GM18858 (cell line): ENCODE data around the gene KRIT1.

Source experiments
- ATAC-seq: cut with Tn5 transposase; IDR thresholded peaks from one replicate; pipeline ENCODE4 v1.9.1; 2021; ENCODE audit not compliant: unreplicated experiment

Gene KRIT1

DNA sequence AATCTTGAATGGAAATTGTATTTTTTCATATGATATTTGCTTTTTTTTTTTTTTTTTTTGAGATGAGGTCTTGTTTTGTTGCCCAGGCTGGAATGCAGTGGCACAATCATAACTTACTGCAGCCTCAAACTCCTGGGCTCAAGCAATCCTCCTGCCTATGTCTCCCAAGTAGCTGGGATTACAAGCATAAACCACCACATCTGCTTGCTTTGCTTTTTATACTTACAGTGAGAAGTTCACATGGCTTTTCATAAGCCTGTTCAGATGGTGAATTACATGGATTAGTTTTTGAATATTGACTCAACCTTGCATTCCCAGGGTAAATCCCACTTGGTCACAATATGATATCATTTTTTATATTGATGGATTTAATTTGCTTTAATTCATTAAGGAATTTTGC lies 88.7 kb downstream of the KRIT1 start:
- ATAC-seq = no peak

DNA sequence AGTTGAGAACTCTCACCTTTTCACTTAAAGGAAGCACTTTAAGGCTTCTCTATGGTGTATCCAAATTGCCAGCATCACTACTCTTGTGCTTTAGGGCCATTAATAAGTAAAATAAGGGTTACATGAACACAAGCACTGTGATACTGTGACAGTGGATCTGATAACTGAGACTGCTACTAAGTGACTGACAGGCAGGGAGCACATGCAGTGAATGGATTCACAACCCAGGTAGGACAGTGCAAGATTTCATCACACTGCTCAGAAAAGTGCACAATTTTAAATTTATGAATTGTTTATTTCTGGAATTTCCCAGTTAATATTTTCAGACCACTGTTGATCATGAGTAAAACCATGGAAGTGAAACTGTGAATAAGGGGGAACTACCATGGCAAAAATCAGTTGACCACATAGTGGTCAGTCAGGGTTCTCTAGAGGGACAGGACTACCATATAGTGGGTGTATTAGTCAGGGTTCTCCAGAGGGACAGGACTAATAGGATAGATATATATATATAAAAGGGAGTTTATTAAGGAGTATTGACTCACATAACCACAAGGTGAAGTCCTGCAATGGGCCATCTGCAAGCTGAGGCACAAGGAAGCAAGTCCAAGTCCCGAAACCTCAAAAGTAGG lies 90.5 kb downstream of the KRIT1 start:
- ATAC-seq = no peak

DNA sequence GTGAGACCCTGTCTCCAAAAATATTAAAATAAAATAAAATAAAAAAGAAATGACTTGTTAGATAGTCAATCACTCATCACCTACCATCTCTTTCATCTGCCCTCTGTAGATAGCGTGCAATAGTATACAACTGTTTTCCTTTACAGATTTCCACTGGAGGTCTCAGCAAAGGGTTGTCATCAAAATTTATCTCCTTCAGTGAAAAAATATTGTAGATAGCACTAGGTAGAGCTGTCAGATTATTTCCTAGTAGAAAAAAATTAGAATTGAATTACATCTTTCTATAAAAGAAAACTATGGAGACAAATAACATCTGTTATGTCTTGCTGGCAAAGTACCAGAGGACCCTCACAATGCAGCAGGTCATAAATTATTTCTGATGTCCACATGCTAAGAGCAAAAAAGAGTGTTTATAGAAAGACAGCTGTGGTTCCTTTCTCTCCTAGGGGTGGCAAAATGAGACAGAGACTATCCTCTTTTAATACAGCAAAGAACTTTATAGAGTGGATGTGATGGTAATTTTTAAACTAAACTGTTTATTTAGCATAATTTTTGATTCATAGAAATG lies 95.2 kb downstream of the KRIT1 start:
- no peak for ATAC-seq

DNA sequence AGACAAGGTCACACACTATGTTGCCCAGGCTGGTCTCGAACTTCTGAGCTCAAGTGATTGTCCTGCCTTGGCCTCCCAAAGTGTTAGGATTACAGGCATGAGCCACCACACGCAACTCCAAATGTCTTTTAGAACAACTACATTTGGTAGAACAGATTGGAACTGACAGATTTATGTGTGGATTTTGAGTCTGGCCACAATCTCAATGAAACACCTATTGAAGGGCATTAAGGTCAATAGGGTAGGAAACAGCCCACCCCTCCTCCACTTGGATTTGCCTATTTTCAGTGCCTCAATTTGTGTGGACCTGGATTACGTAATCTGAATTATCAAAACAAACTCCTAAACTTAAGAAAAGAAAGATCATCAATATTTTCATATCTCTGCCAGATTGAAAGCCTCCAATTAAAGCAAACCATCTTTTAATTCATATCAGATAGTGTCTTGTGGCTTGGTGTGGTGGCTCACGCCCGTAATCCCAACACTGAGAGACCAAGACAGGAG lies 95.9 kb downstream of the KRIT1 start:
- ATAC-seq = no peak
